ENCODE measurements around the gene TLN1. TPM values are rescaled to one million over a fixed set of nuclear protein-coding genes. Genes with fewer than 3 reads are reported as not detected.
A peak's percentile ranks its signal among the peaks of the same experiment; 100 is the strongest.

TLN1 gene
- total RNA-seq, 4 donors from 2014 or later, result 101 to 176 (median 155) TPM

DNA sequence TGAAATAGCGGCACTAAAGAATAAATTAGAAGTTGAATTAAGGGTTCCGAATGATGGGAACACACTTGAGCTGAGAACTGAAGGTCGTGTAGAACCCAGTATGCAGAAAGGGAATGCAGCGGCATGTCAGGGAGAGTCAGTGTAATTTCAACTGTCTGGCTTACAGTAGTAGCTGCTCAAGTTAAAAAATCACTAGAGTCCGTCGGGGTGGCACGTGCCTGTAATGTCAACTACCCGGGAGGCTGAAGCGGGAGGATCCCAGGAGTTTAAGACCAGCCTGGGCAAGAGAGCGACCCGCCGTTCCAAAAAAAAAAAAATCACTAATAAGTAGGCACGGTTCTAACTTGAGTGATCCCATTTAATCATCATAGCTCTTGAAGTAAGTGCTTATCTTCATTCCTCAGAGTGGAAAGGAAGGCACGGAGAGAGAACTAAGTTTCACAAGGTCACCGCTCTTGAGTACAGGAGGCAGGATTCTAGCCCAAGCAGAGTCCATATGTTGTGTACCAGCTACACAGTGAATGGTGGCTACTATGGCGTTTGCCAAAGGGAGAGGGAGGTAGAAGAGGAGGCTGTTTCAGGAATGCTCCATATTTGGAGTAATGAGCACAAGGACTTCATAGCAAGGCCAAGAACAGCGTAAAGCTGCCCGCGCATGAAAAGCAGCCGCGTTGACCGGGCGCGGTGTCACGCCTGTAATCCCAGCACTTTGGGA is 75.0 kb downstream of the TLN1 start:
- TF ChIP-seq, protein P1, sequence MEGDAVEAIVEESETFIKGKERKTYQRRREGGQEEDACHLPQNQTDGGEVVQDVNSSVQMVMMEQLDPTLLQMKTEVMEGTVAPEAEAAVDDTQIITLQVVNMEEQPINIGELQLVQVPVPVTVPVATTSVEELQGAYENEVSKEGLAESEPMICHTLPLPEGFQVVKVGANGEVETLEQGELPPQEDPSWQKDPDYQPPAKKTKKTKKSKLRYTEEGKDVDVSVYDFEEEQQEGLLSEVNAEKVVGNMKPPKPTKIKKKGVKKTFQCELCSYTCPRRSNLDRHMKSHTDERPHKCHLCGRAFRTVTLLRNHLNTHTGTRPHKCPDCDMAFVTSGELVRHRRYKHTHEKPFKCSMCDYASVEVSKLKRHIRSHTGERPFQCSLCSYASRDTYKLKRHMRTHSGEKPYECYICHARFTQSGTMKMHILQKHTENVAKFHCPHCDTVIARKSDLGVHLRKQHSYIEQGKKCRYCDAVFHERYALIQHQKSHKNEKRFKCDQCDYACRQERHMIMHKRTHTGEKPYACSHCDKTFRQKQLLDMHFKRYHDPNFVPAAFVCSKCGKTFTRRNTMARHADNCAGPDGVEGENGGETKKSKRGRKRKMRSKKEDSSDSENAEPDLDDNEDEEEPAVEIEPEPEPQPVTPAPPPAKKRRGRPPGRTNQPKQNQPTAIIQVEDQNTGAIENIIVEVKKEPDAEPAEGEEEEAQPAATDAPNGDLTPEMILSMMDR (IDR thresholded peaks at IDR 0.05), result no peak
- no peak for TF ChIP-seq POLR2A (IDR thresholded peaks at IDR 0.05)
- intact Hi-C loops (cut with DNase I; ENCODE audit: low total_unique reads), result no loop called here
- 27% methylated on average over 25 of the region's 25 CpGs for WGBS, 2 donors

DNA sequence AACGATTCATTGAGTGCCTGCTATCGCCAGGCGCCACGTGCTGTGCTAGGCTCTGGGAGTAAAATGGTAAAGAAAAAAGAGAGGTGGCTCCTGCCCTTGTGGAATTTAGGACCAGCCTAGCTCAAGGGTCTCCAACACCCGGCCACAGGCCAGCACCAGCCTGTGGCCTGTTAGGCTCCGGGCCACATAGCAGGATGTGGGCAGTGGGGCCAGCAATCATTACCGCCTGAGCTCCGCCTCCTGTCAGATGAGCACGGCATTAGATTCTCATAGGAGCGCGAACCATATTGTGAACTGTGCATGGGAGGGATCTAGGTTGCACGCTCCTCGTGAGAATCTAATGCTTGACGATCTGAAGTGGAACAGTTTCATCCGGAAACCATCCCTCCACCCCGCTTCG is 75.6 kb downstream of the TLN1 start:
- intact Hi-C loops (cut with DNase I; ENCODE audit: low total_unique reads), result no loop called here
- no peak for TF ChIP-seq POLR2A (IDR thresholded peaks at IDR 0.05)
- TF ChIP-seq, protein P1 (IDR thresholded peaks at IDR 0.05), result no peak
- WGBS, 2 donors, result 83 to 85% methylated on average over 17 of the region's 17 CpGs
- DNase-seq (ENCODE audit: low spot score in 2 of 2), result no peak
- H3K4me3 ChIP-seq (ENCODE audit: low read depth, poor library complexity, severe bottlenecking), result no peak overlapping the region

More for the DNA sequence above, 75.0 kb downstream of the TLN1 start:
- DNase-seq (ENCODE audit: low spot score in 2 of 2), result peak in 1 of 2 donors; percentile 91
- H3K4me3 ChIP-seq (ENCODE audit: low read depth, poor library complexity, severe bottlenecking), result peak overlapping the region; percentile 7

DNA sequence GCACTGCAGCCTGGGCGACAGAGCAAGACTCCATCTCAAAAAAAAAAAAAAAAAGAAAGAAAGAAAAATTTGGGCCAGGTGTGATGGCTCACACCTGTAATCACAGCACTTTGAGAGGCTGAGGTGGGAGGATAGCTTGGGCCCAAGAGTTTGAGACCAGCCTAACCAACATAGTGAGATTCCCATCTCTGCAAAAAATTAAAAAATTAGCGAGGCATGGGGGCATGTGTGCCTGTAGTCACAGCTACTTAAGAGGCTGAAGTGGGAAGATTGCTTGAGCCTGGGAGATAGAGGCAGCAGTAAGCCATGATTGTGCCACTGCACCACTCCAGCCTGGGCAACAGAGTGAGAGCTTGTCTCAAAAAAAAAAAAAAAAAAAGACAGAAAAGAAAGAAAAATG is 78.4 kb downstream of the TLN1 start:
- no peak overlapping the region for H3K4me3 ChIP-seq (ENCODE audit: low read depth, poor library complexity, severe bottlenecking)
- intact Hi-C loops (cut with DNase I; ENCODE audit: low total_unique reads), result no loop called here
- peak in 1 of 2 donors; percentile 17 for DNase-seq (ENCODE audit: low spot score in 2 of 2)
- no peak for TF ChIP-seq POLR2A (IDR thresholded peaks at IDR 0.05)
- TF ChIP-seq, protein P1 (IDR thresholded peaks at IDR 0.05), result no peak
- 83 to 91% methylated on average over 2 of the region's 2 CpGs for WGBS, 2 donors

DNA sequence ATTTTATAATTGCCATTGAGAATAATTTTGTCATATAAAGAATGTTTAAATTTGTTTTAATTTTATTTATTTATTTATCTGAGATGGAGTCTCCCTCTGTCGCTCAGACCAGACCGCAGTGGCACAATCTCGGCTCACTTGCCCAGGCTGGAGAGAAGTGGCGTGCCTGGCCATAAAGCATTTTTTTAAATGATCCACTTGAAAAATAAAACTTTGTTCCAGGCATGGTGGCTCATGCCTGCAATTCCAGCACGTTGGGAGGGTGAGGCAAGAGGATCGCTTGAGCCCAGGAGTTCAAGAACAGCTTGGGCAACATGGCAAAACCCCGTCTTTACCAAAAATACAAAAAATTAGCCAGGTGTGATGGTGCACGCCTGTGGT is 79.2 kb downstream of the TLN1 start:
- 87 to 88% methylated on average over 8 of the region's 8 CpGs for WGBS, 2 donors
- no peak for DNase-seq (ENCODE audit: low spot score in 2 of 2)
- TF ChIP-seq POLR2A (IDR thresholded peaks at IDR 0.05), result no peak
- TF ChIP-seq, protein P1 (IDR thresholded peaks at IDR 0.05), result no peak
- intact Hi-C loops (cut with DNase I; ENCODE audit: low total_unique reads), result no loop called here
- H3K4me3 ChIP-seq (ENCODE audit: low read depth, poor library complexity, severe bottlenecking), result no peak overlapping the region

DNA sequence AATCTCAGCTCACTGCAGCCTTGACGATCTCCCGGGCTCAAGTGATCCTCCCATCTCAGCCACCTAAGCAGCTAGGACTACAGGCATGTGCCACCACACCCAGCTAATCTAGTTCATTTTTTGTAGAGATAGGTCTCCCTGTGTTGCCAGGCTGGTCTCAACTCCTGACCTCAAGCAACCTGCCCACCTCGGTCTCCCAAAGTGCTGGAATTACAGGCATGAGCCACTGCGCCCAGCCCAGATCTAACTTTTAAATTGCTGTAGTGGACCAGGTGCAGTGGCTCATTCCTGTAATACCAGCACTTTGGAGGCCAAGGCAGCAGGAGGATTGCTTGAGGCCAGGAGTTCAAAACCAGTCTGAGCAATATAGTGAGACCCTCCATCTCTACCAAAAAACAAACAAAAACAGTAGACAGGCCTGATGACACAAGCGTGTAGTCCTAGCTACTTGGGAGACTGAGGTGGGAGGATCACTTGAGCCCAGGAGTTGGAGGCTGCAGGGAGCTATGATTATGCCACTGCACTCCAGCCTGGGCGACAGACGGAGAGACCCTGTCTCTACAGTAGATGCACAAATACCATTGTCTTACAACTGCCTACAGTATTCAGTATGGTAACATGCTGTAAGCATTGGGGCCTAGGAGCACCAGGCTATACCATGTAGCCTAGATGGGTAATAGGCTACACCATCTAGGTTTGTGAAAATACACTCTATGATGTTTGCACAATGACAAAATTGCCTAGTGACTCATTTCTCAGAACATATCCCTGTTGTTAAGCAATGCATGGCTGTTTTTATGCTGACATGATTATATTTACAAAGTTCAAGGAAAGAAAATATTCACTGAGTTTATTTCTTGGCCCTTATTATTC is 79.8 kb downstream of the TLN1 start:
- WGBS, 2 donors, result 75 to 76% methylated on average over 7 of the region's 7 CpGs
- no peak overlapping the region for H3K4me3 ChIP-seq (ENCODE audit: low read depth, poor library complexity, severe bottlenecking)
- TF ChIP-seq POLR2A (IDR thresholded peaks at IDR 0.05), result no peak
- TF ChIP-seq, protein P1 (IDR thresholded peaks at IDR 0.05), result no peak
- intact Hi-C loops (cut with DNase I; ENCODE audit: low total_unique reads), result no loop called here
- DNase-seq (ENCODE audit: low spot score in 2 of 2), result no peak
